ENCODE results near the gene PPT1. TPM values are rescaled to one million over a fixed set of nuclear protein-coding genes. Genes with fewer than 3 reads are reported as not detected.
A peak's percentile ranks its signal among the peaks of the same experiment; 100 is the strongest.
"Not testable (repeated sequence)": the region's sequence is repeated elsewhere in the genome, so short reads cannot be mapped to it uniquely, and the experiment has no call there.

Gene PPT1
- total RNA-seq, 1 donor from 2014 or later: 53.3 TPM

- DNase-seq: no peak
Measured at GRCh38 chr1:40053138-40053887, 43.7 kb downstream of the PPT1 start.

DNA sequence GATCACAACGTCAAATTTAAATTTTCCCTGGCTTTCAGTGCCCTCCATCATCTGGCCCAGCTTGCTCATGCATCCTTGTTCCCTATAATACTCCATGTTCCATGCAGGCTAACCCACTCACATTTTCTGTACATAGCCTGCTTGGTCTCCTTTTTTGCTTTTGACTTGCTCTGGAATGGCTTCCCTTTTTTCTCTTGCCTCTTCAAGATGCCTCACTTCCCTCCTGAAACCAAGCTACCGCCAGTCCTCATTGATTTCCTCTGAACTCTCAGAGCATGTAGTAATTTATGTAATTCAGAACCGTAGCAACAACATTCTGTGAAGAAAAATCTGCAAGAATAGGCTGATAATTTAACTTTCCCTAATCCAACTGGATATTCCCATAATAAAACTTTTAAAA lies 46.2 kb downstream of the PPT1 start:
- DNase-seq: no peak

DNA sequence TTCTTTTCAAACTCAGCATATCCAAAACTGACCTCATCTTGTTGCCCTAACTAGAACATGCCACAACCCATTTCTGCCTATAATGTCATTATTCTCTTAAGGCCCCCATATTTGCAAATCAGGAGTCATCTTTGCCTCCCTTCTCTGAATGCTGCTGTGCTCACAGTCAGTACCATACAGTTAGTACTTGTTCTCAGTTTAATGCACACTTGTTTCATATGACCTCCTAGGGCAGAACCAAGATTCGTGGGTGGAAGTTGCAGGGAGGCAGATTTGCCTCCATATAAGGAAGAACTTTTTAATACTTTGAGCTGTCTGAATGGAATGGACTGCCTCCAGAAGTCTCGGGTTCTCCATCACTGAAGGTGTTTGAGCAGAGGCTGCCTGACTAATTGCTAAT lies 47.3 kb downstream of the PPT1 start:
- DNase-seq: peak; percentile 30

- no peak for DNase-seq
Measured at GRCh38 chr1:40047769-40048168, 49.3 kb downstream of the PPT1 start.

GRCh38 chr1:40047276-40047675 lies 49.8 kb downstream of the PPT1 start:
- DNase-seq: peak; percentile 35

DNA sequence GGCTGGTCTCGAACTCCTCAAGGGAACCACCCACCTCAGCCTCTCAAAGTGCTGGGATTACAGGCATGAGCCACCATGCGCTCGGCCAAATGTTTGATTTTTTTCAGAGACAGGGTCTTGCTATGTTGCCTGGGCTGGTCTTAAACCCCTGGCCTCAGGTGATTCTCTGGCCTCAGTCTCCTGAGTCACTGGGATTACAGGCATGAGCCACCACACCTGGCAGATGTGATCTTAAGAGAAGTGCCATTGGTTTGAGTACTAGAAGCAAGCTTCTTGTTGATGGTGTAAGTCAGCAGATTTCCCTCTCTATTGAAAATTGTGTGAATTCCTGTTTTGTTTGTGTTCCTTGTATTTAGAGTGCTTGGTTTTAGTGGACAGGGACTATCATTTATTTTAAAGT lies 51.3 kb downstream of the PPT1 start:
- DNase-seq: no peak

GRCh38 chr1:40045182-40045581 lies 51.9 kb downstream of the PPT1 start:
- DNase-seq: no peak

DNA sequence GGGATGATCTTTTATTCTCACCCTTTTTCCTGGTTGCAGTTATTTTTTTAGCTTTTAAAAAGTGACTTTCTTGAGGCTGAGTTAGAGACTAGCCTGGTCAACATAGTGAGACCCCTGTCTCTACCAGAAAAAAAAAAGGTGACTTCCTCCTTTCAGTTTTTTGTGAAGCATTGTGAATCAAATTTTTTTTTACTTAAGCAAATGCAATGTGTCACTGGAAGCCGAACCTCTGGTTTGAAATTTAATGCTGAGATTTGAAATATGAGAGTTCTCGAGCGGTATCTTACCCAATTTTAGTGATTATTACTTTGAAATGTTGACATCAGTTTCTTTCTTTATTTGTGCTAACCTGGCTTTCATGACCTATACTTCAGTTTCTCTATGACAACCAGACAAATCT lies 52.9 kb downstream of the PPT1 start:
- no peak for DNase-seq

GRCh38 chr1:40042341-40042740 lies 54.7 kb downstream of the PPT1 start:
- DNase-seq: peak; percentile 50

DNA sequence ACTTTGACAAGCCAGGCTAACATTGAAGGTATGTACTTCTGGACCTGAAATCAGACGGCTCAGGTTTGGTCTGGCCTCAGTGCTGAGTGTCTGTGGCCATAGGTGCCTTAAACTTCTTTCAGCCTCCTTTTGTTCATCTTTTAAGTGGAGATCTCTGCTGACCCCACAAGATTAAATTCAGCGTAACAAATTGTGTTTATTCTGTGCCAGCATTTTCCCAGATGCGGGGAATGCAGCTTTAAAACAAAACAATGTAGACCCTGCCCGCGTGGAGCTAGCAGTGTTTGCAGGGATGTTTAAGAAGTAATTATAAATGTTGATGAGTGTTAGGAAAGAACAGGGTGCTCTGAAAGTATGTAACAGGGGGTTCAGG lies 55.6 kb downstream of the PPT1 start:
- DNase-seq: no peak

- DNase-seq: peak; percentile 99
Measured at GRCh38 chr1:40040511-40041465, 56.3 kb downstream of the PPT1 start, which contains the start of gene CAP1. TSS of gene CAP1 (plus strand) at chr1:40040729. CDS start at chr1:40059347, 18,618 bp downstream.

GRCh38 chr1:40039757-40040510 lies 57.1 kb downstream of the PPT1 start:
- DNase-seq: peak; percentile 73

DNA sequence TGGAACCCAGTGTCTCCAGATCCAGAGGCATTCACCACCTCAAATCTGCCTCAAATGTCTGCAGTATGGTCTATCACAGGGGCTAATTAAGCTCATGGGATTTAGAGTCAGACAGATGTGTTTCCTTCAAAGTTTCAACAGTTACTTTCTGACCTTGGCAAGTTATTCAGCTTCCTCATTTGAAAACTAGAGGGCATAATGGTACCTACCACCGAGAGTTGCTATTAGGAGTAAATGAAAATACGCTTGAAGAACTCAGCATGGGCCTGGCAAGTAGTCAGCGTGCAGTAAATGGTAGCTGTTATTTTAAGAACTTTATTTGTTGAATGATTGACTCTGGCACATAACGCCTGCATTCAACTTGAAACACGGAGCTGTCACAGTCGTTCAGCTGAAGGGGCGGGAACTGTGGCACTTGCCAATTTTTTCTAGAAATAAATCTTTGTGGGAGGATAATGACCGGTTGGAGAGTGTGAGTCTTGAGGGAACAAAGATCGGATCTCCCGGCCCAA lies 57.8 kb downstream of the PPT1 start:
- peak; percentile 75 for DNase-seq

DNA sequence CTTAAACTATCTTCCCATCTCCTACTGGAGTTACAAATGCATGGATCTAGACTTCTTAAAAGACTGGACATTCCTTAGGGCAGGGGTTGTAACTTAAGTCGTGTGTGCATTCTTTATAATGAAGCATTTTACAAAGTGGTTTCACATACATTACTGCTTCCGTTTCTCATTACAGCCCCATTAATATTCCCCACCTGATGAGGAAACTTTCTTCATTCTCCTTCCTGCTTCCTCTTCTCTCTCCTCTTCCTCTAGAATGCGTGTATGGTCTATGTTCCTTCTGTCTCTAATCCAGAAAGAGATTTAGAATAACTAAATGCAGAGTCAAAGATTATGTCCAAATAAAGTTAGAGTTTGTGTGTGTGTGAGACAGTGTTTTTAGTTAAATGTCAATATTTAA lies 58.4 kb downstream of the PPT1 start:
- no peak for DNase-seq

DNA sequence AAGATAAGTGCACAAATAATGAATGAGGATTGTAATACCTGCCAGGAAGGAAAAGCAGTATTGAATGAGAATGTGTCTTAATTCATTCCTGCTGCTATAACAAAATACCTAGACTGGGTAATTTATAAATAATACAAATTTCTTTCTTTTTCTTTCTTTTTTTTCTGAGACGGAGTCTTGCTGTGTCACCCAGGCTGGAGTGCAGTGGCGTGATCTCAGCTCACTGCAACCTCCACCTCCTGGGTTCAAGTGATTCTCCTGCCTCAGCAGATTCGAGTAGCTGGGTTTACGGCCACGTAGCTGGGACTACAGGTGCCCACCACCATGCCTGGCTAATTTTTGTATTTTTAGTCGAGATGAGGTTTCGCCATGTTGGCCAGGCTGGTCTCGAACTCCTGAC lies 59.8 kb downstream of the PPT1 start:
- not testable (repeated sequence) for DNase-seq

- DNase-seq: peak; percentile 26
Measured at GRCh38 chr1:40036574-40036973, 60.5 kb downstream of the PPT1 start.

DNA sequence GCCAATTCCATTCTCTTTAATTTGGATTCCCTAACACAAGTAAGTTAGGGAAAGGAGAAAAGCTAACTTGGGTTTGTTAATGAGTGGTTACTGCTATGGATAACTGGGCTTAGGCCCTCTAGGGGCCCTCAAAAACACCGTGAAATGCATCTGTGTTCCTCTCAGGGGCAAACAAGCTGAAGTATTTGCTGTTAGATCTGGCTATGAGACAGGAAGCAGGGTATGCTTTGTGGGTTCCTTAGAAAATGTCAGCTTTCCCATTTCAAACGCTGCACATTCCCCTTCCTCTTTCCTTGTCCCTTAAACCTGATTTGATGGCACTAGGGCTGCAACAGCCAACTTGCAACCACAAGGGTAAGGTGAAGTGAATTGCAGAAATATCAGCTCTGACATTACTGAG lies 62.2 kb downstream of the PPT1 start:
- DNase-seq: no peak

DNA sequence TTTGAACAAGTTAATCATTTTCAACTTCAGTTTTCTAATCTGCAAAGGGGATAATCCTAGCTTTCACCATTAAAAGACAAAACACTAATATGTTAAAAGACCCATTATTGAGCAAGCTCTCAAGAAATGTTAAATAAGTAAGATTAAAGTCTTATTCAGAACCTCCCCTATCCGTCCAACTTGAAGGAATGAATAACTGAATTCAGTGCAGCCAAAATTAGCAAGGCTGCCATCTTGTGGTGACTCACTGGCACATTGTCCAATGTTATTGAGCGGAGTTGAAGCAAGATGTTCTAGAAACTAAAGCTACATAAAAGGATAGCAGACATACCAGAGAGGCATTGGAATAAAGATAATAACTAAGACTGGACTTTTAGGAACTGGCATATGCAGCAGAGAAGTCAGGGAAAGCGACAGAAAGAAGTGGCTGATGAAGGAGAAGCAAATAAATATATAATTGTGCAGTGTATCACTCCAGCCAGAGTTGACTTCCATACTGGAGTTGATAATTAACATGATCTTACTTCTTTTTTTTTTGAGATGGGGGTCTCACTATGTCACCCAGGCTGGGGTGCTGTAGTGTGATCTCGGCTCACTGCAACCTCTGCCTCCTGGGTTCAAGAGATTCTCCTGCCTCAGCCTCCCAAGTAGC lies 64.7 kb downstream of the PPT1 start:
- peak; percentile 81 for DNase-seq

DNA sequence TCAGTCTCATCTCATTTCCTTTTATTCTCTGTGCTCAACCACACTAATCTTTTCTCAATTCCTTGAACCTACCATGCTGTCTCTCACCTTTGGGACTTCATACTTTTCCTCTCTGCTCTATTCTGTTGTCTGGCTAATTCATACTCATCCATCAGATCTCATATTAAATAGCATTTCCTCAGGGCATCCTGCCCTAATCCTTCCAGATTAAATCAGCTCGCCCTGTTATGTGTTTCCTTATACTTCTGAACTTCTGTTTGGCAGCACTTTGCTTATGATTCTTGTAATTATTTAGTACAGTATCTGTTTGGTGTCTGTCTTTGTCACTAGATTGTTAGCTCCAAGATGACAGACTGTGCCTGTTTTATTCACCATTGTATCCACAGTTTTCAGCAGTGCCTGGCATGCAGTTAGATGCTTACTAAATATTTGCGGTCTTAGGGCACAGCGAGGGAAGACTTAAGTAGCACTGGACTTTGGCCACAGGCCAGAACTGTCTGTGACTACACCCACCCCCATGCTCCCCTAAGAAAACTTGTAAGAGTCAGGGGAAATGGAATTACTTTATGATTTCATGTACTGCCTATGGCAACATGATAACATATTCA lies 66.4 kb downstream of the PPT1 start:
- DNase-seq: no peak

DNA sequence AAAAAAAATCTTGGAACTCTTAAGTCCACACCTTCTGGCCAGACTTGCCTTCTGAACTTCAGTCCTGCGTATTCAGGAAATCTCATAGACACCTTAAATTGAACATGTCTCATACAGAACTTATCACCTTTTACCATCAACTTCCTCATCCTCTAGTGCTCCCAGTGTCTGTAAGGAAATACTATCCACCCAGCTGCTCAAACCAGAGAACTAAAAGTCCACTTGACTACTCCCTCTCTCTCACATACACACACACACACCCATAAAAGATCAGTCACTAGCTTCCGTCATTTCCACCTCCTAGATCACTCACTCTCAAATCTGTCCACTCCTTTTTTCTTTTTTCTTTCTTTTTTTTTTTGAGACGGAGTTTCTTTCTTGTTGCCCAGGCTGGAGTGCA lies 67.4 kb downstream of the PPT1 start:
- no peak for DNase-seq

GRCh38 chr1:40027647-40028046 lies 69.4 kb downstream of the PPT1 start:
- no peak for DNase-seq

GRCh38 chr1:40024671-40025070 lies 72.4 kb downstream of the PPT1 start:
- DNase-seq: no peak

Data from dermis blood vessel endothelial cell (primary cell).